GM10248 (cell line): ENCODE results near the gene TWIST2.

Experiments
- CTCF ChIA-PET: fragments of 300-600 bp; sonication (Branson Sonifier 250); formaldehyde crosslinking; extraction: SDS; loops from one replicate; lab custom pipeline; 2021; ENCODE audit warnings: antibody characterized with exemption; lab: Yijun Ruan, JAX
- POLR2A ChIA-PET: fragments of 350-650 bp; sonication (Branson Sonifier 250); formaldehyde crosslinking; extraction: SDS; loops from one replicate; lab custom pipeline; 2020; ENCODE audit warnings: antibody characterized with exemption; lab: Yijun Ruan, JAX
- DNase-seq: peaks from one replicate; pipeline ENCODE4 v3.0.0; 2012; ENCODE audit errors: extremely low spot score
- TF ChIP-seq, protein P1 (sequence below): IDR thresholded peaks from 2 replicates; pipeline ENCODE4 v1.5.1; 2012; ENCODE audit warnings: mild to moderate bottlenecking, low read depth; ENCODE audit errors: extremely low read depth, missing control alignments, control extremely low read depth

The TWIST2 gene

DNA sequence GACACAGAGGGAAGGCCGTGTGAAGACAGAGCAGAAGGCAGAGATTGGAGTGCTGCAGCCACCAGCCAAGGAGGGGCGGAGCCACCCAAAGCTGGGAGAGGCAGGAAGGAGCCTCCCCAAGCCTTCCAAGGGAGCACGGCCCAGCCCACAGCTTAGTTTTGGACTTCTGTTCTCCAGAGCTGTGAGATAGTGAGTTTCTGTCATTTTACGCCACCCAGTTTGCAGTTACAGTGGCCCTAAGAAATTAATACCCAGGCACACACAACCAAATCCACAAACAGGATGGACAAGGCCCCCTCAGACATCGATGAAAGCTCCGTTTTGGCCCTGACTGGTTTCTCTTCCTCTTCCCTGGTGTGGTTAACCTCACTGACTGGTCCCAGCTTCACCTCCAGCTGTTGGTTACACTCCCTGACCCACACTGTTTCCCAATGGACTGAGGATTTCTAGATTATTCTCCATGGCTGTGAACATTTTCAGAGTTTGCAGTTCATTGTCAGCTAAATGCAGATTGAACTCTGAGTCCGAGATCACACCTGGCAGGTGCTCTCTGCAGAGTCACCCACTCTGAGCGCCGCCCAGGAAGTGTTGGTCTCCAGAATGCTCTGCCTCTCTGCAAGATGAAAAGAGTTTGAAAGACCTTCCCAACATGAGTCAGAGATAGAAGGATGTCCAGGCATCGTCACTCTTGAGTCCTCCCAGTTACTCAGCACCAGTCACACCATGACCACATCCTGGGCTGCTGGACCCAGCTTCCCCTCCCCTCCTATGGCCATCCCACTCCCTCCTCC is 100.2 kb downstream of the TWIST2 start:
- no peak for DNase-seq
- CTCF ChIA-PET, result no interaction called here
- TF ChIP-seq, protein P1, sequence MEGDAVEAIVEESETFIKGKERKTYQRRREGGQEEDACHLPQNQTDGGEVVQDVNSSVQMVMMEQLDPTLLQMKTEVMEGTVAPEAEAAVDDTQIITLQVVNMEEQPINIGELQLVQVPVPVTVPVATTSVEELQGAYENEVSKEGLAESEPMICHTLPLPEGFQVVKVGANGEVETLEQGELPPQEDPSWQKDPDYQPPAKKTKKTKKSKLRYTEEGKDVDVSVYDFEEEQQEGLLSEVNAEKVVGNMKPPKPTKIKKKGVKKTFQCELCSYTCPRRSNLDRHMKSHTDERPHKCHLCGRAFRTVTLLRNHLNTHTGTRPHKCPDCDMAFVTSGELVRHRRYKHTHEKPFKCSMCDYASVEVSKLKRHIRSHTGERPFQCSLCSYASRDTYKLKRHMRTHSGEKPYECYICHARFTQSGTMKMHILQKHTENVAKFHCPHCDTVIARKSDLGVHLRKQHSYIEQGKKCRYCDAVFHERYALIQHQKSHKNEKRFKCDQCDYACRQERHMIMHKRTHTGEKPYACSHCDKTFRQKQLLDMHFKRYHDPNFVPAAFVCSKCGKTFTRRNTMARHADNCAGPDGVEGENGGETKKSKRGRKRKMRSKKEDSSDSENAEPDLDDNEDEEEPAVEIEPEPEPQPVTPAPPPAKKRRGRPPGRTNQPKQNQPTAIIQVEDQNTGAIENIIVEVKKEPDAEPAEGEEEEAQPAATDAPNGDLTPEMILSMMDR, result no peak
- POLR2A ChIA-PET, result no interaction called here

DNA sequence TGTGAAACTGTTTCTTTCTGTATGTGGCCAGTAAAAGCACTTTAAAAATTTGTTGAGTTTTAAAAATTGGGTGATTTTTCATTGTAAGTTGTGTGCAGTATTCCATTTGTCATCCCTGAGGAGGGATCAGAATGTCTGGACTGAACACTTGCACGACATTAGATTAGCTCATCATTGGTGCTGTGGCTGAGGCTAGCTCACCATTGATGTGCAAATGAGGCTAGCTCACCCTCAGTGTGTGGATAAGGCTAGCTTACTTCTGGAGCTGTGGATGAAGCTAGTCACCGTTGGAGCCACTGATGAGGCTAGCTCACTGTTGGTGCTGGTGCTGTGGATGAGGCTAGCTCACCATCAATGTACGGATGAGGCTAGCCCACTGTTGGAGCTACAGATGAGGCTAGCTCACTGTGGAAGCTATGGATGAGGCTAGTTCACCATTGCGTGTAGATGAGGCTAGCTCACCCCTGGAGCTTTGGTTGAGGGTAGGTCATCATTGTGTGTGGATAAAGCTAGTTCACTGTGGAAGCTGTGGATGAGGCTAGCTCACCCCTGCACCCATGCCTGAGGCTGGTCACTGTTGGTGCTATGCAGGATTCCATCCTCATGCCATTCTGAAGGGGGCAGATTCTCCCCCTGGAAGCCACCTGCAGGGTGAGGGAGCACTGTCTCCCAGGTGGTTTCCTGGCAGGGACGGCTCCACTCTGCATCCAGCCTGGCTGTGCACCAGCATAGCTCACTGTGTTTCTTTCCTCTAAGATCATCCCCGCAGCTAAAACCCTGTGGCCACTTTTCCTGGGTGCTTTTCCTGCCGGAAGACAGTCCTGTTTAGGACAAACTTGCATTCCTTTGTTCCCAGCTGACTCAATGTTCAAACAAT is 101.1 kb downstream of the TWIST2 start:
- ChIA-PET POLR2A (no interaction called here), CTCF (no interaction called here)
- TF ChIP-seq, protein P1, result no peak
- no peak for DNase-seq

DNA sequence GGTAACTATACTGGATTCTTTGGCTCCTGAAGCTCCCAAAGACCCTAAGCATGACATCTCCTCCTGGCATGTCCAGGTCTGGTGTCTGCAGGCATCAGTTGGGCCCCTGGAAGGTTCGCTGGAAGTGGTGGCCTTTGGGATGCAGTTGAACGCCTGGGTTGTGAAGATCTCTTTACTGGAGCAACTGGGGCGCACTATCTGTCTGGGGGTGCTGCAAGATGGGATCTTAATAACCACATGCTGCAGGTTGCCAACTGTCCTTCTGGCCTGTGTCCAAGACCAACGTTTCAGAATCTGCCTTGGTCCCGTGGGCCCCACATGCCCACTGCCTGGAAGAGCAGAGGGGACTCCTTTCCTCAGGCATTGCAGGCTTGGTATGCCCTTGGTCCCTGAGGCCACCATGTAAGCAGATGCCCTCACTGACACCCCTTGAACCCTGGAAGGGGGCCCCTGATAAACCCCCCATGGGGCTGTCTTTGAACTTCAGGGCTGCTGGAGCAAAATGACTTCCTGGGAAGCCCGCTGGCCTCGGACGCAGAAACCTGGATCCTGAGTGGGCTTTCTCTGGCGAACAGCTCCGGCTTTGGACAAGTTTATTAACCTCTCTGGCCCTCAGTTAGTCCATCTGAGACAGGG is 101.9 kb downstream of the TWIST2 start:
- no peak for DNase-seq
- CTCF ChIA-PET, result no interaction called here
- POLR2A ChIA-PET, result no interaction called here
- TF ChIP-seq, protein P1, result no peak

DNA sequence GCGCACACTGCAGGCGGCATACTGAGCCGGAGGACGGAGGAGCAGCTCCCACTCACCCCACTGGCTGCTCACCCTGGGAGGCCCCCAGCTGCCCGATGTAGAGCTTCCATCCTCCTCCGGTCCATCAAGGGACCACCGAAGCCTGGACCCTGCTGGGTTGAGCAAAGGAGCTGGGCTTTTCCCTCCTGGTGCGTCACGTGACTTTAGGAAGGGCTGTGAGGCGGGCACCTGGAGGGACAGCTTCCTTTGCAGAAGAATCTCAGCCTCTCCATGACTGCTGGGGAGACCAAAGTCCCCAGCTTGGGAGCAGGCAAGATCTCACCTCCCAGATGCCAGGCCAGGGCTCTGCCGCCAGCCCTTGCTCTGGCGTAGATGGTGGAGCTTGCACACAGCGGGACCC is 102.7 kb downstream of the TWIST2 start:
- TF ChIP-seq, protein P1, result no peak
- ChIA-PET POLR2A (no interaction called here), CTCF (no interaction called here)
- DNase-seq, result no peak

DNA sequence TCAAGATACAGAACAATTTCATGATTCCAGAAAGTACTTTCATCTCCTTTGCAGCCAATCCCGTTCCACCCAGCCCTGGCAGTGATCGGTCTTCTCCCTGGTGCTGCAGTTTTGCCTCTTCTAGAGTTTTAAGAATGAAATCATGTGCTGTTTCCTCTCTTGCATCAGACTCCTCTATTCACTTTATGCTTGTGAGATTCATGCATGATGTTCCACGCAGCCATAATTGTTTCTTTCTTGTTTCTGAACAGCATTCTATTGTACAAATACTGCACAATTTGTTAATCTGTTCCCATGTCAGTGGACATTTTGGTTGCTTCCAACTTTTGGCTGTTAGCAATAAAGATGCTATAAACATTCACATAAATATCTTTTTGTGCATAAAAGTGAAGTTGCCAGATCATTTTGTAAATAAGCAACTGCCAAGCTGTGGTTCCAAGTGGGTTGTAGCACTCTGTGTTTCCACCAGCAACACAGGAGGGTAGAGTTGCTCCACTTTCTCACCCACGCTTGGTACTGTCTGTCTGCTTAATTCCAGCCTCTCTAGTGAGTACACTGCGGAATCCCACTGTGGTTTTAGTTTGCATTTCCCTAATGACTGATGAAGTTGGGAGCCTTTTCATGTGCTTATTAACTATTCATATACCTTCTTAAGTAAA is 104.5 kb downstream of the TWIST2 start:
- CTCF ChIA-PET, result no interaction called here

More for the DNA sequence above, 104.5 kb downstream of the TWIST2 start:
- no peak for DNase-seq
- TF ChIP-seq, protein P1, result no peak
- POLR2A ChIA-PET, result no interaction called here
